Chondrocyte (in vitro differentiated cells): ENCODE data around the gene TMEM184A. TPM values are rescaled to one million over a fixed set of nuclear protein-coding genes. Genes with fewer than 3 reads are reported as not detected.

Experiments used
- DNase-seq: peaks from one replicate; pipeline ENCODE4 v3.0.0; 2021; ENCODE audit warnings: mixed read lengths, low spot score
- H3K27ac Mint-ChIP-seq: one replicate; pipeline ENCODE4 v1.8.0; 2021; ENCODE audit warnings: mild to moderate bottlenecking, moderate library complexity, mixed read lengths; ENCODE audit not compliant: unreplicated experiment
- H3K27me3 Mint-ChIP-seq: 2 replicates; pipeline ENCODE4 v1.8.0; 2021; ENCODE audit warnings: low read depth, mixed read lengths
- H3K36me3 Mint-ChIP-seq: 2 replicates; pipeline ENCODE4 v1.8.0; 2021; ENCODE audit warnings: low read depth, mixed read lengths
- H3K4me1 Mint-ChIP-seq: 2 replicates; pipeline ENCODE4 v1.8.0; 2021; ENCODE audit warnings: low read depth, mild to moderate bottlenecking, mixed read lengths
- H3K4me3 Mint-ChIP-seq: one replicate; pipeline ENCODE4 v1.8.0; 2021; ENCODE audit warnings: mild to moderate bottlenecking, moderate library complexity, mixed read lengths; ENCODE audit not compliant: unreplicated experiment
- H3K9me3 Mint-ChIP-seq: 2 replicates; pipeline ENCODE4 v1.8.0; 2021; ENCODE audit warnings: low read depth, mixed read lengths
- total RNA-seq: library from RNA; stranded (reverse); gene quantifications from 3 replicates; pipeline ENCODE4 v1.2.1, GENCODE V29; 2021
- TF ChIP-seq, protein P1 (sequence below): fragments of 200-600 bp; sonication (generic); IDR thresholded peaks from 2 replicates; pipeline ENCODE4 v1.5.0; 2021; ENCODE audit warnings: antibody characterized with exemption, mild to moderate bottlenecking, moderate library complexity

Gene TMEM184A
- total RNA-seq, 1 donor from 2014 or later: 0.07 TPM

DNA sequence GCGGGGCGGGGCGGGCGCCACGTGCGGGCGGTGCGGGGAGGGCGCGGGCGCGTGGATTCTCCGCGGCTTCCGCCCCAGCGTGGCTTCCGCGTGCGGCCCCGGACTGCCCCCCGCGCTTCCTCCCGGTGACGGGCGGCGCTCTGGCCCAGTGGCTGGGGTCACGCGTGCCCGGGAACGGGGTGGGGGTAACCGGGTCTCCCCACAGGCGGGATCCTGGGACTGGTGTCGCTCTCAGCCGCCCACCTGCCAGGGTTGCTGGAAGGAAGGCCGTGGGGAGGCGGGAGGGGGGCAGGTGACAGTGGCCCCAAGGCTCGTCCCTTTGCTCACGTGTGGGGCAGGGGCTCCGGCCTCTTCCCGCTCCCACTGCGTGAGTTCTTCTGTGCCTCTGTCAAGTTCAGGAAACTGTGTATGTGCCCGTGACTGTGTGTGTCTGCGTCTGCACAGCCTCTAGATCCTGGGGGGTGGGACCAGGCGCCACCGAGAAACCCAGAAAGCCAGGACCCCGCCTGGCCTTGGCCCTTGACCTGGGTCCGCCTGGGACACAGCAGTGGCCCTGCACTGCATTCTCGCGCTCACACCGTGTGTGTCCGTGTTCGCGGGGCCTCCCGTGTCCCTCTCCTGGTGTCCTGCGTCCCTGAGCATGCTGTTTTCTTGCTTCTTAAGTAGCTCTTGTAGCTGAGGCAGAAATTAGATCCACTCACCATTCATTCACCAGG is 24.6 kb downstream of the TMEM184A start:
- peaks cover 5% of the 10 kb centered on the region for H3K27me3 Mint-ChIP-seq
- TF ChIP-seq, protein P1, sequence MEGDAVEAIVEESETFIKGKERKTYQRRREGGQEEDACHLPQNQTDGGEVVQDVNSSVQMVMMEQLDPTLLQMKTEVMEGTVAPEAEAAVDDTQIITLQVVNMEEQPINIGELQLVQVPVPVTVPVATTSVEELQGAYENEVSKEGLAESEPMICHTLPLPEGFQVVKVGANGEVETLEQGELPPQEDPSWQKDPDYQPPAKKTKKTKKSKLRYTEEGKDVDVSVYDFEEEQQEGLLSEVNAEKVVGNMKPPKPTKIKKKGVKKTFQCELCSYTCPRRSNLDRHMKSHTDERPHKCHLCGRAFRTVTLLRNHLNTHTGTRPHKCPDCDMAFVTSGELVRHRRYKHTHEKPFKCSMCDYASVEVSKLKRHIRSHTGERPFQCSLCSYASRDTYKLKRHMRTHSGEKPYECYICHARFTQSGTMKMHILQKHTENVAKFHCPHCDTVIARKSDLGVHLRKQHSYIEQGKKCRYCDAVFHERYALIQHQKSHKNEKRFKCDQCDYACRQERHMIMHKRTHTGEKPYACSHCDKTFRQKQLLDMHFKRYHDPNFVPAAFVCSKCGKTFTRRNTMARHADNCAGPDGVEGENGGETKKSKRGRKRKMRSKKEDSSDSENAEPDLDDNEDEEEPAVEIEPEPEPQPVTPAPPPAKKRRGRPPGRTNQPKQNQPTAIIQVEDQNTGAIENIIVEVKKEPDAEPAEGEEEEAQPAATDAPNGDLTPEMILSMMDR: no peak
- no peaks in the 10 kb centered on the region for H3K36me3 Mint-ChIP-seq
- H3K4me3 Mint-ChIP-seq: peak overlapping the region; percentile 77
- H3K9me3 Mint-ChIP-seq: no peaks in the 10 kb centered on the region
- H3K27ac Mint-ChIP-seq: peak overlapping the region; percentile 98
- H3K4me1 Mint-ChIP-seq: peaks cover 37% of the 10 kb centered on the region
- DNase-seq: no peak

DNA sequence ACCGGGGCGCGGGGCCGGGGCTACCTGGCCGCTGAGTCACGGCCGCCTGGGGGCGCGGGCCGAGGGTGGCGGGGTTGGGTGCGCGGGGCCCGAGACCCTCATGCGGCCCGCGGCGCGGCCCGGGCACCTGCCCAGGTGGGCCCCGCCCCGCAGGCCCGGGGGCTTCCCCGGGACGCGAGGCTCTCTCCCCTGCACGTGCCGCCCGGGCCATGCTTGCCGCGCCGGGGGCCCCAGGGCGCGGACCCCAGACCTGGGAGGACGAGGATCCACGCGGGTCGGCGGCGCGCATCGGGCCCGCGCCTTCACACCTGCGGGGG is 25.1 kb downstream of the TMEM184A start:
- TF ChIP-seq, protein P1: no peak
- H3K4me1 Mint-ChIP-seq: peaks cover 34% of the 10 kb centered on the region
- no peaks in the 10 kb centered on the region for H3K36me3 Mint-ChIP-seq
- H3K9me3 Mint-ChIP-seq: no peaks in the 10 kb centered on the region
- no peak overlapping the region for H3K4me3 Mint-ChIP-seq
- DNase-seq: no peak
- peaks cover 5% of the 10 kb centered on the region for H3K27me3 Mint-ChIP-seq
- H3K27ac Mint-ChIP-seq: no peak overlapping the region

DNA sequence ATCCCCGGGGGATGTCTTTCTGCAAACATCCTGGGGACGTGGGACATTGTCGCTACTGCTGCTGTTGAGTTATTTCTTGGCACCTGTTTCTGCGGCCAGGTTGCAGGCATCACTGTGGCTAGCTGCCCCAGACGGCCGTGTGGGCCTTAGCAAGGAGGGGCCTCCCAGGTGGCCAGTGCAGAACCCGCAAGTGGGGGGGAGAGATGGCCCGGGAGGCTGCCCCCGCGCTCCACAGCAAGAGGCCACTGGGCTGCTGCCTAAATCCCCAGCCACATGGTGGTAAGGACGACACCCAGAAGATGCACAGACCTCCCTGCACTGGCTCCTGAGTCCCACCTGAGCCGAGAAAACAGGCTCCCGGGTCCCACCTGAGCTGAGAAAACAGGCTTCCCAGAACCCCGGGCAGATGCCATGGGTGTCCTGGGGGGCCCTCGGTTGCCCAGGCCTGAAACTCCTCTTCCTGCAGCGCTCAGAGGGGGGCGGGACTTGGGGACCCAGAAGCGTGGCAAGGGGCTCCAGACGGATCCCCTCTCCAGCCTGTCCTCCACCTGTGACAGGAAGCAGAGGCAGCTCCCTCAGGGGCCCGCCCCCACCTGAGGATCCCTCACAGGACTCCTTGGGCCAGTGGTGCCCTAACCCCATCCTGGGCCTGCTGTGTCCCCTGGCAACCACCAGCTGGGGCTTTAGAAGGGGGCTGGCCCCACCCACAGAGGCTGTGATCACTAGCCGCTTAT is 26.5 kb downstream of the TMEM184A start:
- Mint-ChIP-seq H3K27me3 (peaks cover 5% of the 10 kb centered on the region), H3K27ac (no peak overlapping the region), H3K36me3 (no peaks in the 10 kb centered on the region), H3K9me3 (no peaks in the 10 kb centered on the region), H3K4me3 (no peak overlapping the region), H3K4me1 (peaks cover 31% of the 10 kb centered on the region)
- TF ChIP-seq, protein P1: no peak
- DNase-seq: peak; percentile 84

DNA sequence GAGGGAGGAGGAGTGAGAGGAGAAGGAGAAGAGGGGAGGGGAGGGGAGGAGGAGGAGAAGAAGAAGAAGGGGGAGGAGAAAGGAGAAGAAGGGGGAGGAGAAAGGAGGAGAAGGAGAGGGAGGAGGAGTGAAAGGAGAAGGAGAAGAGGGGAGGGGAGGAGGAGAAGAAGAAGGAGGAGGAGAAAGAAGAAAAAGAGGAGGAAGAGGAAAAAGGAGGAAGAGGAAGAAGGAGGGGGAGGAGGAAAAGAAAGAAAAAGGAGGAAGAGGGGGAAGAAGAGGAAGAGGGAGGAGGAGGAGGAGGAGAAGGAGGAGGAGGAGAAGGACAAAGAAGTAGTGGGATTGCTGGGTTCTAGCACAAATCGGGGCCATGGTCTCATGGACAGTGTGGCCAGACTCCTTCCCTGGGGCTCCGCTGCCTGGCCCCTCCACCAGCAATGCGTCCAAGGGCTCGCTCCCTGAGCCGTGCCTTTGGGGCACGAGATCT is 29.7 kb downstream of the TMEM184A start:
- Mint-ChIP-seq H3K27me3 (peaks cover 5% of the 10 kb centered on the region), H3K4me1 (no peaks in the 10 kb centered on the region), H3K9me3 (no peaks in the 10 kb centered on the region), H3K4me3 (no peak overlapping the region), H3K36me3 (no peaks in the 10 kb centered on the region), H3K27ac (no peak overlapping the region)
- no peak for DNase-seq
- TF ChIP-seq, protein P1: no peak

DNA sequence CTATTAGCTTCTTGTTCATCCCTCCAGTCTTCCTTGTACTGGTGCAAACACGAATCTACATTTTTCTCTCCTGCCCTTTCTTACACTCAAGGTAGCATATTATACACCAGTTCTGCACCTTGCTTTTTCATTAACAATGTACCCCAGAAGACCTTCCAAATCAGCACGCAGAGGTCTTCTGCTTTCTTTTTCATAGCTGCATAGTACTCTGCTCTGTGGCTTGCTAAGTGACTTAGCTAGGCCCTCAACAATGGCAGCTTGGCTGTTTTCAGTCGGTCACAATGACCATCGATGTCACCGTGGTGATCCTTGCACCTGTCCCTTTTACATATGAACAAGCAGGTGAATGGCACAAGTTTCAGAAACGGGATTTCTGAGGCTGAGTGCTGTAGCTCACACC is 30.6 kb downstream of the TMEM184A start:
- H3K27ac Mint-ChIP-seq: no peak overlapping the region
- DNase-seq: no peak
- H3K4me3 Mint-ChIP-seq: no peak overlapping the region
- no peaks in the 10 kb centered on the region for H3K9me3 Mint-ChIP-seq
- no peaks in the 10 kb centered on the region for H3K36me3 Mint-ChIP-seq
- peaks cover 5% of the 10 kb centered on the region for H3K27me3 Mint-ChIP-seq
- no peaks in the 10 kb centered on the region for H3K4me1 Mint-ChIP-seq
- TF ChIP-seq, protein P1: no peak
